SK-N-SH (cell line): ENCODE measurements around the gene BRME1. TPM values are rescaled to one million over a fixed set of nuclear protein-coding genes. Genes with fewer than 3 reads are reported as not detected.

Experiments
- CTCF ChIA-PET: fragments of 300-600, 350-600 bp; formaldehyde crosslinking; extraction: SDS; loops from one replicate; lab custom pipeline; 2021; lab: Yijun Ruan, JAX
- POLR2A ChIA-PET: fragments of 350-600 bp; sonication (Branson Sonifier 250); formaldehyde crosslinking; extraction: SDS; loops from one replicate; lab custom pipeline; 2020; ENCODE audit warnings: antibody characterized with exemption, inconsistent platforms; lab: Yijun Ruan, JAX
- DNase-seq: peaks from one replicate; pipeline ENCODE4 v3.0.0; 2012
- H2AFZ ChIP-seq: fragments of 200-600 bp; sonication (generic); 2 replicates; pipeline ENCODE4 v1.8.1; 2016; ENCODE audit warnings: antibody characterized with exemption, mild to moderate bottlenecking, low read depth
- H3F3A ChIP-seq: fragments of 200-600 bp; sonication (generic); replicated peaks from 2 replicates; pipeline ENCODE3; 2016; ENCODE audit warnings: antibody characterized with exemption, mild to moderate bottlenecking; ENCODE audit not compliant: insufficient read depth
- H3K27ac ChIP-seq, 2 experiments: fragments of 200-500 bp in 1 of 2; fragments of 200-600 bp in 1 of 2; sonication (Bioruptor generic) in 1 of 2; sonication (generic), shearing (Covaris generic) in 1 of 2; 2 replicates each; pipeline versions ENCODE4 v1.5.1 to v1.6.1; 2014 to 2016; ENCODE audit warnings: low read depth in 2 of 2, inconsistent platforms in 1 of 2, low read length in 1 of 2, mild to moderate bottlenecking in 1 of 2, mixed read lengths in 1 of 2
- H3K27me3 ChIP-seq: fragments of 200-600 bp; sonication (generic), shearing (Covaris generic); 2 replicates; pipeline ENCODE4 v1.6.1; 2016; ENCODE audit warnings: mixed run types; ENCODE audit not compliant: insufficient read depth
- H3K36me3 ChIP-seq, 2 experiments: fragments of 200-500 bp in 1 of 2; fragments of 200-600 bp in 1 of 2; sonication (Bioruptor generic) in 1 of 2; sonication (generic) in 1 of 2; replicated peaks in 1 of 2; 2 replicates each; pipeline versions ENCODE3 to v1.5.1; 2014 to 2016; ENCODE audit warnings: low read length in 1 of 2, mild to moderate bottlenecking in 1 of 2; ENCODE audit not compliant: insufficient read depth in 2 of 2, control insufficient read depth in 1 of 2
- H3K4me1 ChIP-seq, 2 experiments: fragments of 200-500 bp in 1 of 2; fragments of 200-600 bp in 1 of 2; sonication (Bioruptor generic) in 1 of 2; sonication (generic), shearing (Covaris generic) in 1 of 2; 2 replicates each; pipeline versions ENCODE4 v1.5.1 to v1.6.1; 2014 to 2016; ENCODE audit warnings: low read depth in 1 of 2, low read length in 1 of 2, mixed run types in 1 of 2; ENCODE audit not compliant: insufficient read depth in 2 of 2, control insufficient read depth in 1 of 2
- H3K4me2 ChIP-seq: fragments of 200-600 bp; sonication (generic), shearing (Covaris generic); 2 replicates; pipeline ENCODE4 v1.6.1; 2017; ENCODE audit warnings: mixed run types
- H3K4me3 ChIP-seq, 2 experiments: fragments of 200-500 bp in 1 of 2; fragments of 200-600 bp in 1 of 2; sonication (Bioruptor generic) in 1 of 2; sonication (generic), shearing (Covaris generic) in 1 of 2; 2 replicates each; pipeline versions ENCODE4 v1.5.1 to v1.8.1; 2014 to 2016; ENCODE audit warnings: low read depth in 2 of 2, inconsistent platforms in 1 of 2, low read length in 1 of 2, mild to moderate bottlenecking in 1 of 2, mixed read lengths in 1 of 2, moderate library complexity in 1 of 2
- H3K79me2 ChIP-seq: fragments of 200-600 bp; sonication (generic); 2 replicates; pipeline ENCODE4 v1.8.1; 2017; ENCODE audit warnings: mild to moderate bottlenecking; ENCODE audit not compliant: insufficient read depth
- H3K9ac ChIP-seq: fragments of 200-600 bp; sonication (generic); 2 replicates; pipeline ENCODE4 v1.6.1; 2017; ENCODE audit warnings: mixed run types
- H3K9me2 ChIP-seq: fragments of 200-600 bp; sonication (generic); 2 replicates; pipeline ENCODE4 v1.6.1; 2017; ENCODE audit warnings: mixed run types
- H3K9me3 ChIP-seq: fragments of 200-600 bp; sonication (generic); 2 replicates; pipeline ENCODE4 v1.6.1; 2017; ENCODE audit warnings: mixed run types, mild to moderate bottlenecking, moderate library complexity
- H4K20me1 ChIP-seq: fragments of 200-600 bp; sonication (generic); 2 replicates; pipeline ENCODE4 v1.6.1; 2017; ENCODE audit warnings: mild to moderate bottlenecking, mixed run types; ENCODE audit not compliant: insufficient read depth
- CTCF ChIP-seq: fragments of 200-600 bp; sonication (generic); IDR thresholded peaks from 2 replicates; pipeline ENCODE4 v1.6.1; 2017; ENCODE audit warnings: antibody characterized with exemption, mild to moderate bottlenecking, moderate library complexity
- GABPA ChIP-seq: IDR thresholded peaks from 2 replicates; pipeline ENCODE4 v1.4.0; 2012; ENCODE audit warnings: low read depth, mild to moderate bottlenecking
- IRF3 ChIP-seq: fragments of 150-350 bp; IDR thresholded peaks from 2 replicates; pipeline ENCODE4 v1.6.1; 2016; ENCODE audit warnings: mild to moderate bottlenecking, low read depth, low read length
- JUND ChIP-seq: IDR thresholded peaks from 2 replicates; pipeline ENCODE4 v1.4.0; 2012
- NRF1 ChIP-seq: IDR thresholded peaks from 2 replicates; pipeline ENCODE4 v1.6.1; 2012; ENCODE audit warnings: low read depth, mild to moderate bottlenecking, low read length
- RAD21 ChIP-seq: IDR thresholded peaks from 2 replicates; pipeline ENCODE4 v1.6.1; 2012; ENCODE audit warnings: mild to moderate bottlenecking, low read length
- RCOR1 ChIP-seq: fragments of 150-350 bp; IDR thresholded peaks from 2 replicates; pipeline ENCODE4 v1.6.1; 2017; ENCODE audit warnings: antibody characterized with exemption, low read length
- REST ChIP-seq: IDR thresholded peaks from 2 replicates; pipeline ENCODE4 v1.6.1; 2012; ENCODE audit warnings: mild to moderate bottlenecking, low read depth, low read length, moderate library complexity
- TAF1 ChIP-seq: IDR thresholded peaks from 2 replicates; pipeline ENCODE4 v1.6.1; 2012; ENCODE audit warnings: low read depth, mild to moderate bottlenecking, low read length, moderate library complexity, borderline replicate concordance
- WGBS: methylation state at CpG from one replicate; pipeline ENCODE4 v1.1.6; 2017; ENCODE audit warnings: low lambda C conversion rate; 5-methylcytosine and 5-hydroxymethylcytosine counted together
- polyA plus RNA-seq, 3 experiments: library from polyadenylated mRNA; depleted of rRNA; stranded (reverse); fragments of >200 nt; gene quantifications; 2 replicates each; pipeline ENCODE4 v1.2.3, GENCODE V29; 2012

The BRME1 gene
- polyA plus RNA-seq, 1 of the 3 experiments (the other 2 are of a cell fraction) = 1.5 TPM

GRCh38 chr19:13875824-13876223 lies 30.1 kb downstream of the BRME1 start:
- H2AFZ ChIP-seq = no peak overlapping the region
- DNase-seq = peak; percentile 18
- no peaks in the 10 kb centered on the region for H3K9me2 ChIP-seq
- POLR2A ChIA-PET = interaction anchor here (1.0 to 1.5 kb wide), 2 partner anchors 128 to 198 kb away, joined by 3 to 6 read pairs; a partner anchor contains a TSS
- H3K36me3 ChIP-seq = no peaks in the 10 kb centered on the region
- no peaks in the 10 kb centered on the region for H3K79me2 ChIP-seq
- no peaks in the 10 kb centered on the region for H4K20me1 ChIP-seq
- H3F3A ChIP-seq = peaks cover 9% of the 10 kb centered on the region
- TF ChIP-seq TAF1 = no peak
- no peak for TF ChIP-seq RAD21
- TF ChIP-seq IRF3 = no peak
- TF ChIP-seq NRF1 = no peak
- no peak for TF ChIP-seq JUND
- no peak for TF ChIP-seq REST
- no peak for TF ChIP-seq GABPA
- H3K9me3 ChIP-seq = no peaks in the 10 kb centered on the region
- no peak overlapping the region for H3K4me2 ChIP-seq
- no peak overlapping the region for H3K4me3 ChIP-seq
- 96% methylated on average over 3 of the region's 5 CpGs for WGBS
- H3K9ac ChIP-seq = no peak overlapping the region
- peaks cover 6 to 17% of the 10 kb centered on the region in 2 experiments; a peak in 3 of 4 replicates for H3K4me1 ChIP-seq
- H3K27me3 ChIP-seq = no peaks in the 10 kb centered on the region
- CTCF ChIA-PET = interaction anchor here (1.5 to 13.8 kb wide), 4 partner anchors 184 to 261 kb away, joined by 3 to 146 read pairs (median 22); partner anchors contain the start of genes ASF1B and MISP3
- H3K27ac ChIP-seq = no peak overlapping the region

- no peaks in the 10 kb centered on the region for H3K79me2 ChIP-seq
- POLR2A ChIA-PET = no interaction called here
- WGBS = 82% methylated on average over 29 of the region's 35 CpGs
- no peak for TF ChIP-seq RCOR1
- TF ChIP-seq REST = no peak
- no peak for TF ChIP-seq CTCF
- H4K20me1 ChIP-seq = no peaks in the 10 kb centered on the region
- H3K4me3 ChIP-seq = no peak overlapping the region
- H3K4me2 ChIP-seq = no peak overlapping the region
- H3K36me3 ChIP-seq = no peaks in the 10 kb centered on the region
- H3K27ac ChIP-seq = no peak overlapping the region; a peak in 1 of 4 replicates
- CTCF ChIA-PET = interaction anchor here (1.4 to 13.8 kb wide), 3 partner anchors 8 to 197 kb away, joined by 3 to 146 read pairs (median 12); partner anchors contain the start of gene MISP3
- H3F3A ChIP-seq = peaks cover 9% of the 10 kb centered on the region
- peak; percentile 49 for DNase-seq
- no peak overlapping the region for H2AFZ ChIP-seq
- no peaks in the 10 kb centered on the region for H3K27me3 ChIP-seq
- peaks cover 0 to 11% of the 10 kb centered on the region in 2 experiments; a peak in 1 of 4 replicates for H3K4me1 ChIP-seq
- H3K9me3 ChIP-seq = no peaks in the 10 kb centered on the region
- no peaks in the 10 kb centered on the region for H3K9me2 ChIP-seq
- no peak overlapping the region for H3K9ac ChIP-seq
These were observed 31.9 kb downstream of the BRME1 start for GRCh38 chr19:13873834-13874515.
